ENCODE data around the gene COPB2.

Gene COPB2

DNA sequence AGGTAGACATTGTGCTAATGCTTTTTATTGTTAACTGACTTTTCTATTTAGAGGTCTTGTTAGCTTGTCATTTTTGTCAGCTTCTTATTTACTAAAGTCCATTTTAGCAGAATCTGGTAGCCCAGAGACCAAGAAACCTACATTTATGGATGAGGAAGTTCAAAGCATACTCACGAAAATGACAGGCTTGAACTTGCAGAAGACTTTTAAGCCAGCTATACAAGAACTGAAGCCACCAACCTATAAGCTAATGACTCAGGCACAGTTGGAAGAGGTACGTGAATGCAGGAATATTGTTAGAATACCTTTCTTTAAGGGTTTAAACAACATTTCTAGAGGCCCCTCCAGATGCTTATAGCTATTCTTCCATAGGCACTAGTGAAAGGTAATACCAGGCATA is 42.7 kb downstream of the COPB2 start (continued):
- TF ChIP-seq TOX (CRISPR knock-in tag; IDR thresholded peaks at IDR 0.05; ENCODE audit: borderline replicate concordance) (no peak), CSRNP3 (CRISPR knock-in tag; IDR thresholded peaks at IDR 0.05) (no peak), GLIS3 (CRISPR knock-in tag; IDR thresholded peaks at IDR 0.05) (no peak), ZNF8 (CRISPR knock-in tag; IDR thresholded peaks at IDR 0.05) (no peak), ZC3H10 (CRISPR knock-in tag; IDR thresholded peaks at IDR 0.05) (no peak), OSR1 (CRISPR knock-in tag; IDR thresholded peaks at IDR 0.05) (no peak)

GRCh38 chr3:139343895-139344856 is 45.3 kb downstream of the COPB2 start, which contains the start of gene MRPS22:
Gene MRPS22 (plus strand): TSS chr3:139344020. CDS start chr3:139344027, 7 bp downstream.
- TF ChIP-seq CREB5 (CRISPR knock-in tag; IDR thresholded peaks at IDR 0.05; ENCODE audit: low read depth) = no peak
- TF ChIP-seq TOX (CRISPR knock-in tag; IDR thresholded peaks at IDR 0.05; ENCODE audit: borderline replicate concordance) = no peak
- no peak for TF ChIP-seq ZFP3 (CRISPR knock-in tag; IDR thresholded peaks at IDR 0.05)
- 0 out of 2 replicates have a peak, but pooled peaks have one; percentile 20 for TF ChIP-seq ZNF70 (CRISPR knock-in tag; IDR thresholded peaks at IDR 0.05)
- no peak for TF ChIP-seq CSRNP3 (CRISPR knock-in tag; IDR thresholded peaks at IDR 0.05)
- no peak for TF ChIP-seq ZNF565 (CRISPR knock-in tag; conservative IDR thresholded peaks at IDR 0.05; ENCODE audit: low read depth)
- peak; percentile 99 for ATAC-seq

DNA sequence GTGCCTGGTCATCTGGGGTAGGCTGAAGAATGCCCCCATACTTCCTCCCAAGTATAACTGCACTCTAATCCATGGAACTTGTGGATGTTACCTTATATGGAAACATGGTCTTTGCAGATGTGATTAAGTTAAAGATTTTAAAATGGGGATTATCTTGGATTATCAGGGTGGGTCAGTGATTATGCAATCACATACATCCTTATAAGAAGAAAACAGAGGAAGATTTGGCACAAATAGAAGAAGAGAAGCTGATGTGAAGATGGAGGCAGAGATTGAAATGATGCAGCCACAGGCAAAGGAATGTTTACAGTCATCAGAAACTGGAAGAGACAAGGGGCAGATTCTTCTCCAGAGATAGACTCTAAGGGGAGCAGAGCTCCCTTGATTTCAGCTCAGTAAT is 47.4 kb downstream of the COPB2 start:
- TF ChIP-seq ZNF565 (CRISPR knock-in tag; conservative IDR thresholded peaks at IDR 0.05; ENCODE audit: low read depth) = no peak
- TF ChIP-seq ZFP3 (CRISPR knock-in tag; IDR thresholded peaks at IDR 0.05) = no peak
- TF ChIP-seq ARNTL (CRISPR knock-in tag; IDR thresholded peaks at IDR 0.05; ENCODE audit: borderline replicate concordance, low read depth) = no peak
- no peak for TF ChIP-seq CREB5 (CRISPR knock-in tag; IDR thresholded peaks at IDR 0.05; ENCODE audit: low read depth)
- no peak for TF ChIP-seq ZFP30 (CRISPR knock-in tag; IDR thresholded peaks at IDR 0.05)
- TF ChIP-seq, protein P1, sequence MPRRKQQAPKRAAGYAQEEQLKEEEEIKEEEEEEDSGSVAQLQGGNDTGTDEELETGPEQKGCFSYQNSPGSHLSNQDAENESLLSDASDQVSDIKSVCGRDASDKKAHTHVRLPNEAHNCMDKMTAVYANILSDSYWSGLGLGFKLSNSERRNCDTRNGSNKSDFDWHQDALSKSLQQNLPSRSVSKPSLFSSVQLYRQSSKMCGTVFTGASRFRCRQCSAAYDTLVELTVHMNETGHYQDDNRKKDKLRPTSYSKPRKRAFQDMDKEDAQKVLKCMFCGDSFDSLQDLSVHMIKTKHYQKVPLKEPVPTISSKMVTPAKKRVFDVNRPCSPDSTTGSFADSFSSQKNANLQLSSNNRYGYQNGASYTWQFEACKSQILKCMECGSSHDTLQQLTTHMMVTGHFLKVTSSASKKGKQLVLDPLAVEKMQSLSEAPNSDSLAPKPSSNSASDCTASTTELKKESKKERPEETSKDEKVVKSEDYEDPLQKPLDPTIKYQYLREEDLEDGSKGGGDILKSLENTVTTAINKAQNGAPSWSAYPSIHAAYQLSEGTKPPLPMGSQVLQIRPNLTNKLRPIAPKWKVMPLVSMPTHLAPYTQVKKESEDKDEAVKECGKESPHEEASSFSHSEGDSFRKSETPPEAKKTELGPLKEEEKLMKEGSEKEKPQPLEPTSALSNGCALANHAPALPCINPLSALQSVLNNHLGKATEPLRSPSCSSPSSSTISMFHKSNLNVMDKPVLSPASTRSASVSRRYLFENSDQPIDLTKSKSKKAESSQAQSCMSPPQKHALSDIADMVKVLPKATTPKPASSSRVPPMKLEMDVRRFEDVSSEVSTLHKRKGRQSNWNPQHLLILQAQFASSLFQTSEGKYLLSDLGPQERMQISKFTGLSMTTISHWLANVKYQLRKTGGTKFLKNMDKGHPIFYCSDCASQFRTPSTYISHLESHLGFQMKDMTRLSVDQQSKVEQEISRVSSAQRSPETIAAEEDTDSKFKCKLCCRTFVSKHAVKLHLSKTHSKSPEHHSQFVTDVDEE (CRISPR knock-in tag; IDR thresholded peaks at IDR 0.05) = no peak
- TF ChIP-seq OSR1 (CRISPR knock-in tag; IDR thresholded peaks at IDR 0.05) = no peak
- no peak for TF ChIP-seq RARB (CRISPR knock-in tag; IDR thresholded peaks at IDR 0.05)
- TF ChIP-seq PPARA (CRISPR knock-in tag; IDR thresholded peaks at IDR 0.05; ENCODE audit: borderline replicate concordance) = no peak
- TF ChIP-seq ZC3H10 (CRISPR knock-in tag; IDR thresholded peaks at IDR 0.05) = no peak
- TF ChIP-seq SNAI2 (CRISPR knock-in tag; IDR thresholded peaks at IDR 0.05) = no peak
- TF ChIP-seq CSRNP3 (CRISPR knock-in tag; IDR thresholded peaks at IDR 0.05) = no peak
- TF ChIP-seq, protein P2, sequence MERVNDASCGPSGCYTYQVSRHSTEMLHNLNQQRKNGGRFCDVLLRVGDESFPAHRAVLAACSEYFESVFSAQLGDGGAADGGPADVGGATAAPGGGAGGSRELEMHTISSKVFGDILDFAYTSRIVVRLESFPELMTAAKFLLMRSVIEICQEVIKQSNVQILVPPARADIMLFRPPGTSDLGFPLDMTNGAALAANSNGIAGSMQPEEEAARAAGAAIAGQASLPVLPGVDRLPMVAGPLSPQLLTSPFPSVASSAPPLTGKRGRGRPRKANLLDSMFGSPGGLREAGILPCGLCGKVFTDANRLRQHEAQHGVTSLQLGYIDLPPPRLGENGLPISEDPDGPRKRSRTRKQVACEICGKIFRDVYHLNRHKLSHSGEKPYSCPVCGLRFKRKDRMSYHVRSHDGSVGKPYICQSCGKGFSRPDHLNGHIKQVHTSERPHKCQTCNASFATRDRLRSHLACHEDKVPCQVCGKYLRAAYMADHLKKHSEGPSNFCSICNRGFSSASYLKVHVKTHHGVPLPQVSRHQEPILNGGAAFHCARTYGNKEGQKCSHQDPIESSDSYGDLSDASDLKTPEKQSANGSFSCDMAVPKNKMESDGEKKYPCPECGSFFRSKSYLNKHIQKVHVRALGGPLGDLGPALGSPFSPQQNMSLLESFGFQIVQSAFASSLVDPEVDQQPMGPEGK (CRISPR knock-in tag; IDR thresholded peaks at IDR 0.05; ENCODE audit: borderline replicate concordance) = no peak
- TF ChIP-seq ISL1 (CRISPR knock-in tag; IDR thresholded peaks at IDR 0.05) = no peak
- no peak for ATAC-seq
